Astrocyte (in vitro differentiated cells and primary cell): ENCODE measurements around the gene DCBLD1. TPM values are rescaled to one million over a fixed set of nuclear protein-coding genes. Genes with fewer than 3 reads are reported as not detected.

Experiments used
- DNase-seq: peaks from one replicate; pipeline ENCODE4 v3.0.0-alpha.2; 2010; ENCODE audit warnings: low read depth
- FAIRE-seq: peaks from 2 replicates; lab custom pipeline; 2011; peaks lifted over from hg19 to GRCh38; lab: Jason Lieb, UNC
- H2AFZ ChIP-seq: 2 replicates; pipeline ENCODE4 v1.6.0; 2012; ENCODE audit warnings: low read depth, low read length, inconsistent platforms
- H3K27ac ChIP-seq: 2 replicates; pipeline ENCODE4 v1.5.1; 2011; ENCODE audit warnings: low read depth, low read length, inconsistent platforms
- H3K27me3 ChIP-seq: 2 replicates; pipeline ENCODE4 v1.6.0; 2011; ENCODE audit warnings: low read length, inconsistent platforms; ENCODE audit not compliant: insufficient read depth
- H3K36me3 ChIP-seq: 2 replicates; pipeline ENCODE4 v1.5.1; 2011; ENCODE audit warnings: low read length, inconsistent platforms; ENCODE audit not compliant: insufficient read depth
- H3K4me1 ChIP-seq: 2 replicates; pipeline ENCODE4 v1.5.1; 2011; ENCODE audit warnings: low read length, inconsistent platforms; ENCODE audit not compliant: insufficient read depth
- H3K4me2 ChIP-seq: 2 replicates; pipeline ENCODE4 v1.6.0; 2012; ENCODE audit warnings: low read length, inconsistent platforms
- H3K4me3 ChIP-seq: 2 replicates; pipeline ENCODE4 v1.5.1; 2011; ENCODE audit warnings: low read depth, mild to moderate bottlenecking, low read length, inconsistent platforms; ENCODE audit not compliant: insufficient read depth
- H3K79me2 ChIP-seq: 2 replicates; pipeline ENCODE4 v1.6.0; 2012; ENCODE audit warnings: mild to moderate bottlenecking, low read length, inconsistent platforms; ENCODE audit not compliant: insufficient read depth
- H3K9ac ChIP-seq: 2 replicates; pipeline ENCODE4 v1.6.0; 2012; ENCODE audit warnings: mild to moderate bottlenecking, low read length, inconsistent platforms
- H3K9me3 ChIP-seq: 2 replicates; pipeline ENCODE4 v1.5.1; 2012; ENCODE audit warnings: low read depth, mild to moderate bottlenecking, low read length, inconsistent platforms; ENCODE audit not compliant: insufficient read depth
- H4K20me1 ChIP-seq: 2 replicates; pipeline ENCODE4 v1.6.0; 2012; ENCODE audit warnings: low read length, inconsistent platforms; ENCODE audit not compliant: insufficient read depth
- H3K27ac Mint-ChIP-seq: one replicate; pipeline ENCODE4 v1.8.0; 2021; ENCODE audit warnings: mild to moderate bottlenecking, mixed read lengths; ENCODE audit not compliant: unreplicated experiment
- H3K27me3 Mint-ChIP-seq: one replicate; pipeline ENCODE4 v1.8.0; 2021; ENCODE audit warnings: low read depth, mixed read lengths; ENCODE audit not compliant: unreplicated experiment
- H3K36me3 Mint-ChIP-seq: one replicate; pipeline ENCODE4 v1.8.0; 2021; ENCODE audit warnings: low read depth, mixed read lengths; ENCODE audit not compliant: unreplicated experiment
- H3K4me1 Mint-ChIP-seq: one replicate; pipeline ENCODE4 v1.8.0; 2021; ENCODE audit warnings: low read depth, mixed read lengths; ENCODE audit not compliant: unreplicated experiment
- H3K4me3 Mint-ChIP-seq: one replicate; pipeline ENCODE4 v1.8.0; 2021; ENCODE audit warnings: mild to moderate bottlenecking, moderate library complexity, mixed read lengths; ENCODE audit not compliant: unreplicated experiment
- H3K9me3 Mint-ChIP-seq: one replicate; pipeline ENCODE4 v1.8.0; 2021; ENCODE audit warnings: mild to moderate bottlenecking, mixed read lengths; ENCODE audit not compliant: unreplicated experiment
- EZH2 ChIP-seq: IDR thresholded peaks from 2 replicates; pipeline ENCODE4 v1.6.1; 2012; ENCODE audit warnings: mild to moderate bottlenecking, low read length, inconsistent platforms; ENCODE audit not compliant: insufficient read depth
- total RNA-seq: library from RNA; stranded (reverse); gene quantifications from 2 replicates; pipeline ENCODE4 v1.2.1, GENCODE V29; 2021
- TF ChIP-seq, protein P1 (sequence below): IDR thresholded peaks from 2 replicates; pipeline ENCODE4 v1.5.1; 2011; ENCODE audit warnings: low read depth, mild to moderate bottlenecking, inconsistent platforms, low read length, moderate library complexity; ENCODE audit not compliant: insufficient read depth

Gene DCBLD1
- total RNA-seq, 1 donor from 2014 or later, result 36.8 TPM

- Mint-ChIP-seq H3K27me3 (peaks cover 6% of the 10 kb centered on the region), H3K4me1 (peaks cover 6% of the 10 kb centered on the region), H3K9me3 (no peaks in the 10 kb centered on the region), H3K4me3 (no peak overlapping the region), H3K27ac (no peak overlapping the region), H3K36me3 (no peaks in the 10 kb centered on the region)
- Histone ChIP-seq H3K36me3 (no peaks in the 10 kb centered on the region), H2AFZ (no peak overlapping the region), H3K27ac (no peak overlapping the region), H3K79me2 (no peaks in the 10 kb centered on the region), H3K4me2 (no peak overlapping the region), H4K20me1 (no peaks in the 10 kb centered on the region), H3K9ac (no peak overlapping the region), H3K4me3 (no peak overlapping the region), H3K27me3 (no peaks in the 10 kb centered on the region), H3K4me1 (peaks cover 4% of the 10 kb centered on the region), H3K9me3 (no peaks in the 10 kb centered on the region)
- DNase-seq (no peak), FAIRE-seq (no peak)
- TF ChIP-seq, protein P1, sequence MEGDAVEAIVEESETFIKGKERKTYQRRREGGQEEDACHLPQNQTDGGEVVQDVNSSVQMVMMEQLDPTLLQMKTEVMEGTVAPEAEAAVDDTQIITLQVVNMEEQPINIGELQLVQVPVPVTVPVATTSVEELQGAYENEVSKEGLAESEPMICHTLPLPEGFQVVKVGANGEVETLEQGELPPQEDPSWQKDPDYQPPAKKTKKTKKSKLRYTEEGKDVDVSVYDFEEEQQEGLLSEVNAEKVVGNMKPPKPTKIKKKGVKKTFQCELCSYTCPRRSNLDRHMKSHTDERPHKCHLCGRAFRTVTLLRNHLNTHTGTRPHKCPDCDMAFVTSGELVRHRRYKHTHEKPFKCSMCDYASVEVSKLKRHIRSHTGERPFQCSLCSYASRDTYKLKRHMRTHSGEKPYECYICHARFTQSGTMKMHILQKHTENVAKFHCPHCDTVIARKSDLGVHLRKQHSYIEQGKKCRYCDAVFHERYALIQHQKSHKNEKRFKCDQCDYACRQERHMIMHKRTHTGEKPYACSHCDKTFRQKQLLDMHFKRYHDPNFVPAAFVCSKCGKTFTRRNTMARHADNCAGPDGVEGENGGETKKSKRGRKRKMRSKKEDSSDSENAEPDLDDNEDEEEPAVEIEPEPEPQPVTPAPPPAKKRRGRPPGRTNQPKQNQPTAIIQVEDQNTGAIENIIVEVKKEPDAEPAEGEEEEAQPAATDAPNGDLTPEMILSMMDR, result no peak
Measured at GRCh38 chr6:117469791-117470190, 12.7 kb upstream of the DCBLD1 start.

DNA sequence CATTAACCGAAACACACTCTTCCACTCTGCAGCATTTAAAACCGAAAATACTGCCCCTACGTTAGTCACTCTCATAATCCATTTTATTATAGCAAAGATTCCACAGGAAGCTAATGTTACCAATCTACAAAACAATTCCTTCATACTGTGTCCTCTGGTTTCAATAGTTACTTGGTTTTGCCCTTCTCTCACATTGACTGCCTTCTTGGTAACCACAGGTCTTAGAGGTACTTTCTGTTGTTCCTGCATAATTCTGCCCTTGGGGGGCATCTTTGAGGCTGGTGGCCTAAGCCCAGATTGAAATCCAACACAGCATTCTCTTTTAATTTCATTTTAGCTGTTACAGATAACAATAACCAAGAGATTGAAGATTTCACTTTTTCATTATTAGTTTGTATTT, 9.8 kb upstream of the DCBLD1 start:
- H3K9ac ChIP-seq, result no peak overlapping the region
- no peak overlapping the region for H3K27ac ChIP-seq
- H3K36me3 ChIP-seq, result no peaks in the 10 kb centered on the region
- DNase-seq, result no peak
- no peaks in the 10 kb centered on the region for H3K4me1 Mint-ChIP-seq
- H2AFZ ChIP-seq, result no peak overlapping the region
- no peak overlapping the region for H3K4me2 ChIP-seq
- peaks cover 6% of the 10 kb centered on the region for H3K27me3 Mint-ChIP-seq
- FAIRE-seq, result no peak
- H3K27ac Mint-ChIP-seq, result no peak overlapping the region
- no peaks in the 10 kb centered on the region for H3K36me3 Mint-ChIP-seq
- TF ChIP-seq, protein P1, result no peak
- TF ChIP-seq EZH2, result no peak
- no peaks in the 10 kb centered on the region for H4K20me1 ChIP-seq
- H3K9me3 Mint-ChIP-seq, result peaks cover 3% of the 10 kb centered on the region
- no peak overlapping the region for H3K4me3 ChIP-seq
- H3K4me1 ChIP-seq, result no peaks in the 10 kb centered on the region
- H3K79me2 ChIP-seq, result no peaks in the 10 kb centered on the region
- no peaks in the 10 kb centered on the region for H3K9me3 ChIP-seq
- no peaks in the 10 kb centered on the region for H3K27me3 ChIP-seq
- H3K4me3 Mint-ChIP-seq, result no peak overlapping the region

- Mint-ChIP-seq H3K4me3 (no peak overlapping the region), H3K36me3 (no peaks in the 10 kb centered on the region), H3K9me3 (peaks cover 3% of the 10 kb centered on the region), H3K4me1 (no peaks in the 10 kb centered on the region), H3K27me3 (peaks cover 6% of the 10 kb centered on the region), H3K27ac (no peak overlapping the region)
- Histone ChIP-seq H4K20me1 (no peaks in the 10 kb centered on the region), H3K4me2 (no peak overlapping the region), H3K27ac (no peak overlapping the region), H3K4me1 (no peaks in the 10 kb centered on the region), H3K27me3 (no peaks in the 10 kb centered on the region), H3K4me3 (no peak overlapping the region), H3K79me2 (no peaks in the 10 kb centered on the region), H2AFZ (no peak overlapping the region), H3K9ac (no peak overlapping the region), H3K9me3 (no peaks in the 10 kb centered on the region), H3K36me3 (no peaks in the 10 kb centered on the region)
- FAIRE-seq (no peak), DNase-seq (no peak)
- TF ChIP-seq EZH2, result no peak
- TF ChIP-seq, protein P1, result no peak
Measured at GRCh38 chr6:117473401-117473800, 9.1 kb upstream of the DCBLD1 start.
